ENCODE data around the gene MTMR3.

Gene MTMR3

GRCh38 chr22:29945435-29945834 is 62.5 kb downstream of the MTMR3 start:
- Histone ChIP-seq H3K4me3 (ENCODE audit: low read length) (no peak overlapping the region), H3K27ac (ENCODE audit: low read depth, low read length) (no peak overlapping the region), H3K9me3 (ENCODE audit: control insufficient read depth, insufficient read depth, low read length) (no peaks in the 10 kb centered on the region), H3K36me3 (ENCODE audit: control insufficient read depth, low read length) (no peaks in the 10 kb centered on the region), H3K27me3 (ENCODE audit: control insufficient read depth, low read length) (no peaks in the 10 kb centered on the region), H3K4me2 (ENCODE audit: low read length) (no peak overlapping the region), H3K4me1 (ENCODE audit: control insufficient read depth, low read length) (no peaks in the 10 kb centered on the region), H3F3A (ENCODE audit: control insufficient read depth, insufficient read depth) (no peaks in the 10 kb centered on the region), H3K9me2 (replicated peaks; ENCODE audit: control insufficient read depth, low read length) (no peaks in the 10 kb centered on the region), H4K20me1 (ENCODE audit: control insufficient read depth, insufficient read depth, low read depth, low read length) (0 out of 2 replicates have a peak, but pooled peaks cover 3% of the 10 kb centered on the region), H3K79me2 (ENCODE audit: control insufficient read depth, low read length) (peaks cover 24% of the 10 kb centered on the region)
- TF ChIP-seq EZH2phosphoT487 (IDR thresholded peaks at IDR 0.05; ENCODE audit: borderline replicate concordance, low read length) (no peak), CTCF (IDR thresholded peaks at IDR 0.05; ENCODE audit: low read depth, low read length, poor library complexity, severe bottlenecking) (no peak)

- Histone ChIP-seq H3K27ac (ENCODE audit: low read depth, low read length) (no peak overlapping the region), H3K9me2 (replicated peaks; ENCODE audit: control insufficient read depth, low read length) (no peaks in the 10 kb centered on the region), H3K27me3 (ENCODE audit: control insufficient read depth, low read length) (no peaks in the 10 kb centered on the region), H3K4me1 (ENCODE audit: control insufficient read depth, low read length) (no peaks in the 10 kb centered on the region), H3K9me3 (ENCODE audit: control insufficient read depth, insufficient read depth, low read length) (no peaks in the 10 kb centered on the region), H4K20me1 (ENCODE audit: control insufficient read depth, insufficient read depth, low read depth, low read length) (0 out of 2 replicates have a peak, but pooled peaks cover 3% of the 10 kb centered on the region), H3K4me2 (ENCODE audit: low read length) (no peak overlapping the region), H3F3A (ENCODE audit: control insufficient read depth, insufficient read depth) (no peaks in the 10 kb centered on the region), H3K36me3 (ENCODE audit: control insufficient read depth, low read length) (no peaks in the 10 kb centered on the region), H3K79me2 (ENCODE audit: control insufficient read depth, low read length) (peaks cover 24% of the 10 kb centered on the region), H3K4me3 (ENCODE audit: low read length) (no peak overlapping the region)
- TF ChIP-seq EZH2phosphoT487 (IDR thresholded peaks at IDR 0.05; ENCODE audit: borderline replicate concordance, low read length) (no peak), CTCF (IDR thresholded peaks at IDR 0.05; ENCODE audit: low read depth, low read length, poor library complexity, severe bottlenecking) (no peak)
Observed at GRCh38 chr22:29946220-29946619, 63.2 kb downstream of the MTMR3 start.

GRCh38 chr22:29947410-29948384 is 64.7 kb downstream of the MTMR3 start:
- H3K4me3 ChIP-seq (ENCODE audit: low read length), result no peak overlapping the region

More at GRCh38 chr22:29947410-29948384, 64.7 kb downstream of the MTMR3 start:
- H3K36me3 ChIP-seq (ENCODE audit: control insufficient read depth, low read length), result no peaks in the 10 kb centered on the region
- H3K9me3 ChIP-seq (ENCODE audit: control insufficient read depth, insufficient read depth, low read length), result no peaks in the 10 kb centered on the region
- H3F3A ChIP-seq (ENCODE audit: control insufficient read depth, insufficient read depth), result no peaks in the 10 kb centered on the region
- no peak overlapping the region for H3K27ac ChIP-seq (ENCODE audit: low read depth, low read length)
- no peaks in the 10 kb centered on the region for H3K27me3 ChIP-seq (ENCODE audit: control insufficient read depth, low read length)
- H3K4me1 ChIP-seq (ENCODE audit: control insufficient read depth, low read length), result no peaks in the 10 kb centered on the region
- peaks cover 24% of the 10 kb centered on the region for H3K79me2 ChIP-seq (ENCODE audit: control insufficient read depth, low read length)
- no peak overlapping the region for H3K4me2 ChIP-seq (ENCODE audit: low read length)
- 0 out of 2 replicates have a peak, but pooled peaks cover 3% of the 10 kb centered on the region for H4K20me1 ChIP-seq (ENCODE audit: control insufficient read depth, insufficient read depth, low read depth, low read length)
- no peaks in the 10 kb centered on the region for H3K9me2 ChIP-seq (replicated peaks; ENCODE audit: control insufficient read depth, low read length)
- TF ChIP-seq CTCF (IDR thresholded peaks at IDR 0.05; ENCODE audit: low read depth, low read length, poor library complexity, severe bottlenecking) (no peak), EZH2phosphoT487 (IDR thresholded peaks at IDR 0.05; ENCODE audit: borderline replicate concordance, low read length) (no peak)

Measured in DOHH2 (cell line).